Activated CD4-positive, alpha-beta T cell treated with anti-CD3 and anti-CD28 coated beads, Interleukin-2, Interleukin-4, amounts not matched to agents 100 ng/mL and 50 ng/mL, durations not matched to agents 16 hours and 8 hours (primary cell): Measurements from ENCODE around the gene C9orf85.
"Not testable (repeated sequence)": the region's sequence is repeated elsewhere in the genome, so short reads cannot be mapped to it uniquely, and the experiment has no call there.

Experiments
- DNase-seq: peaks from one replicate; pipeline ENCODE4 v3.0.0-alpha.2; 2020; ENCODE audit warnings: low spot score

The C9orf85 gene

GRCh38 chr9:72006501-72006900 is 95.1 kb downstream of the C9orf85 start:
- no peak for DNase-seq

- not testable (repeated sequence) for DNase-seq
Measured at GRCh38 chr9:72007726-72008125, 96.3 kb downstream of the C9orf85 start.

GRCh38 chr9:72012646-72013045 is 101.2 kb downstream of the C9orf85 start:
- DNase-seq = no peak

- no peak for DNase-seq
Measured at GRCh38 chr9:72013292-72013760, 101.9 kb downstream of the C9orf85 start.

GRCh38 chr9:72022841-72023240 is 111.4 kb downstream of the C9orf85 start:
- no peak for DNase-seq
